NB4 (cell line): ENCODE results near the gene PATJ.

Experiments
- POLR2A ChIP-seq: IDR thresholded peaks from 2 replicates; pipeline ENCODE4 v1.6.1; 2011; ENCODE audit warnings: mild to moderate bottlenecking; ENCODE audit not compliant: insufficient read length; ENCODE audit errors: extremely low read depth
- TF ChIP-seq, protein P1 (sequence below): IDR thresholded peaks from one replicate; pipeline ENCODE4 v1.5.1; 2012; ENCODE audit warnings: low read depth, low read length
- TF ChIP-seq, protein P2 (sequence below): IDR thresholded peaks from 2 replicates; pipeline ENCODE4 v1.6.1; 2011; ENCODE audit warnings: low read depth, low read length

DNA sequence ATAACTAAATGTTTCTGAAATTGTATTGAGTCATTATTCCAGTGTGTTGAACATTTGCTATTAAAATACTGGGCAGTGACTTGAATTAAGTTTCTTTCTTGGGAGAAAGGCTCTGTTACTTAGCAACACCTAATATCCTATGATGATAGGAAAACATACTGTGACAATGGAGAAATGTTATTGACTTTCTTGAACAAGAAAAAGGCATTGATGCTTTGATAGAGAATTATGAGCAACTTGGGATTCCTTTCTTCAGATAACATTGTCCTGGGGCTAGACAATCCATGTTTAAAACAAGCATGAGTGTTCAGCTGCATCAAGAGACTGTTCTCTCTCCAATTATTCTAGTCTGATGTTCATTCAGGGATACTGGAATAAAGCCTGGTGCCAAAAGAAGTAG, 236.5 kb downstream of the PATJ start:
- TF ChIP-seq, protein P1, sequence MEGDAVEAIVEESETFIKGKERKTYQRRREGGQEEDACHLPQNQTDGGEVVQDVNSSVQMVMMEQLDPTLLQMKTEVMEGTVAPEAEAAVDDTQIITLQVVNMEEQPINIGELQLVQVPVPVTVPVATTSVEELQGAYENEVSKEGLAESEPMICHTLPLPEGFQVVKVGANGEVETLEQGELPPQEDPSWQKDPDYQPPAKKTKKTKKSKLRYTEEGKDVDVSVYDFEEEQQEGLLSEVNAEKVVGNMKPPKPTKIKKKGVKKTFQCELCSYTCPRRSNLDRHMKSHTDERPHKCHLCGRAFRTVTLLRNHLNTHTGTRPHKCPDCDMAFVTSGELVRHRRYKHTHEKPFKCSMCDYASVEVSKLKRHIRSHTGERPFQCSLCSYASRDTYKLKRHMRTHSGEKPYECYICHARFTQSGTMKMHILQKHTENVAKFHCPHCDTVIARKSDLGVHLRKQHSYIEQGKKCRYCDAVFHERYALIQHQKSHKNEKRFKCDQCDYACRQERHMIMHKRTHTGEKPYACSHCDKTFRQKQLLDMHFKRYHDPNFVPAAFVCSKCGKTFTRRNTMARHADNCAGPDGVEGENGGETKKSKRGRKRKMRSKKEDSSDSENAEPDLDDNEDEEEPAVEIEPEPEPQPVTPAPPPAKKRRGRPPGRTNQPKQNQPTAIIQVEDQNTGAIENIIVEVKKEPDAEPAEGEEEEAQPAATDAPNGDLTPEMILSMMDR = no peak
- no peak for TF ChIP-seq POLR2A
- TF ChIP-seq, protein P2, sequence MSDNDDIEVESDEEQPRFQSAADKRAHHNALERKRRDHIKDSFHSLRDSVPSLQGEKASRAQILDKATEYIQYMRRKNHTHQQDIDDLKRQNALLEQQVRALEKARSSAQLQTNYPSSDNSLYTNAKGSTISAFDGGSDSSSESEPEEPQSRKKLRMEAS = no peak
